GM23338 (cell line): ENCODE measurements around the gene SELENBP1. TPM values are rescaled to one million over a fixed set of nuclear protein-coding genes. Genes with fewer than 3 reads are reported as not detected.
A peak's percentile ranks its signal among the peaks of the same experiment; 100 is the strongest.

Source experiments
- ATAC-seq: fragments of 200-7000 bp; cut with Tn5 transposase; 3 replicates; pipeline ENCODE4 v1.9.1; 2020
- DNase-seq: peaks from one replicate; pipeline ENCODE4 v3.0.0-alpha.2; 2015; ENCODE audit warnings: low spot score
- H2AFZ ChIP-seq: fragments of 200-600 bp; sonication (generic); 2 replicates; pipeline ENCODE4 v1.8.0; 2016; ENCODE audit warnings: antibody characterized with exemption, mild to moderate bottlenecking, moderate library complexity
- H3F3A ChIP-seq: fragments of 200-600 bp; sonication (generic); replicated peaks from 2 replicates; pipeline ENCODE4 v1.8.0; 2017; ENCODE audit warnings: antibody characterized with exemption, mixed run types, low read depth
- H3K27ac ChIP-seq: fragments of 200-600 bp; sonication (generic); 2 replicates; pipeline ENCODE4 v1.6.1; 2016; ENCODE audit warnings: low read depth
- H3K27me3 ChIP-seq: fragments of 200-600 bp; sonication (generic); 2 replicates; pipeline ENCODE4 v1.8.0; 2016; ENCODE audit warnings: mild to moderate bottlenecking, mixed run types, moderate library complexity; ENCODE audit not compliant: insufficient read depth
- H3K36me3 ChIP-seq: fragments of 200-600 bp; sonication (generic); 2 replicates; pipeline ENCODE4 v1.8.0; 2016; ENCODE audit warnings: mild to moderate bottlenecking; ENCODE audit not compliant: insufficient read depth
- H3K4me1 ChIP-seq: fragments of 200-600 bp; sonication (generic); 2 replicates; pipeline ENCODE4 v1.8.0; 2016; ENCODE audit warnings: mild to moderate bottlenecking, moderate library complexity; ENCODE audit not compliant: insufficient read depth
- H3K4me2 ChIP-seq: fragments of 200-600 bp; sonication (generic); 2 replicates; pipeline ENCODE4 v1.7.1; 2017; ENCODE audit warnings: mixed run types
- H3K4me3 ChIP-seq: fragments of 200-600 bp; sonication (generic); 2 replicates; pipeline ENCODE4 v1.6.1; 2016; ENCODE audit warnings: mixed run types
- H3K79me2 ChIP-seq: fragments of 200-600 bp; sonication (generic); replicated peaks from 2 replicates; pipeline ENCODE4 v1.8.0; 2017; ENCODE audit warnings: mild to moderate bottlenecking; ENCODE audit not compliant: insufficient read depth
- H3K9me2 ChIP-seq: fragments of 200-600 bp; sonication (generic); 2 replicates; pipeline ENCODE4 v1.8.0; 2017; ENCODE audit not compliant: insufficient read depth
- H4K20me1 ChIP-seq: fragments of 200-600 bp; sonication (generic); replicated peaks from 2 replicates; pipeline ENCODE4 v1.8.0; 2017; ENCODE audit warnings: mild to moderate bottlenecking; ENCODE audit not compliant: insufficient read depth
- H3K27ac Mint-ChIP-seq: 2 replicates; pipeline ENCODE4 v1.8.0; 2020; ENCODE audit warnings: inconsistent platforms, mild to moderate bottlenecking, moderate library complexity, mixed read lengths
- H3K27me3 Mint-ChIP-seq: 3 replicates; pipeline ENCODE4 v1.8.0; 2022; ENCODE audit warnings: low read depth, mild to moderate bottlenecking, moderate library complexity, mixed read lengths, inconsistent platforms; ENCODE audit not compliant: insufficient read depth, poor library complexity
- H3K36me3 Mint-ChIP-seq: 3 replicates; pipeline ENCODE4 v1.8.0; 2021; ENCODE audit warnings: low read depth, mild to moderate bottlenecking, inconsistent platforms, moderate library complexity, mixed read lengths
- H3K4me1 Mint-ChIP-seq: 3 replicates; pipeline ENCODE4 v1.8.0; 2020; ENCODE audit warnings: mild to moderate bottlenecking, inconsistent platforms, mixed read lengths
- H3K4me3 Mint-ChIP-seq: 3 replicates; pipeline ENCODE4 v1.8.0; 2021; ENCODE audit warnings: moderate library complexity, mild to moderate bottlenecking, inconsistent platforms, mixed read lengths
- H3K9me3 Mint-ChIP-seq: 3 replicates; pipeline ENCODE4 v1.8.0; 2020; ENCODE audit warnings: moderate library complexity, mild to moderate bottlenecking, inconsistent platforms, mixed read lengths
- CREB1 ChIP-seq: fragments of 250-450 bp; sonication (Bioruptor Pico); IDR thresholded peaks from 2 replicates; pipeline ENCODE4 v1.5.0; 2020; ENCODE audit warnings: low read depth, mild to moderate bottlenecking, moderate library complexity
- ETS1 ChIP-seq: IDR thresholded peaks from 2 replicates; pipeline ENCODE4 v1.6.1; 2016; ENCODE audit warnings: antibody characterized with exemption
- EZH2 ChIP-seq: fragments of 200-600 bp; sonication (generic); IDR thresholded peaks from one replicate; pipeline ENCODE4 v1.8.0; 2017; ENCODE audit warnings: antibody characterized with exemption, mild to moderate bottlenecking, low read depth; ENCODE audit not compliant: unreplicated experiment
- EZH2phosphoT487 ChIP-seq: fragments of 200-600 bp; sonication (generic); IDR thresholded peaks from one replicate; pipeline ENCODE4 v1.8.1; 2018; ENCODE audit warnings: antibody characterized with exemption; ENCODE audit not compliant: unreplicated experiment
- JUNB ChIP-seq: IDR thresholded peaks from one replicate; pipeline ENCODE4 v1.6.1; 2016; ENCODE audit warnings: antibody characterized with exemption; ENCODE audit not compliant: unreplicated experiment
- NANOG ChIP-seq: IDR thresholded peaks from 2 replicates; pipeline ENCODE4 v1.6.1; 2016; ENCODE audit warnings: antibody characterized with exemption, borderline replicate concordance
- POLR2AphosphoS5 ChIP-seq: IDR thresholded peaks from 2 replicates; pipeline ENCODE4 v1.6.1; 2016; ENCODE audit warnings: antibody characterized with exemption, low read depth
- STAT1 ChIP-seq: IDR thresholded peaks from one replicate; pipeline ENCODE4 v1.6.1; 2016; ENCODE audit warnings: antibody characterized with exemption; ENCODE audit not compliant: unreplicated experiment
- ZNF114 ChIP-seq: fragments of 250-450 bp; sonication (Bioruptor Pico); IDR thresholded peaks from 2 replicates; pipeline ENCODE4 v1.5.0; 2020; ENCODE audit warnings: mild to moderate bottlenecking, moderate library complexity
- ZNF331 ChIP-seq: fragments of 250-450 bp; sonication (Bioruptor Pico); IDR thresholded peaks from 2 replicates; pipeline ENCODE4 v1.5.0; 2020; ENCODE audit warnings: low read depth, mild to moderate bottlenecking, moderate library complexity
- polyA plus RNA-seq: library from polyadenylated mRNA; unstranded; fragments of >200 nt; fragmentation: Nextera tagmentation; extraction: Ambion mirVana; gene quantifications from 2 replicates; pipeline ENCODE4 v1.2.1, GENCODE V29; 2016
- total RNA-seq: library from RNA; depleted of rRNA; stranded (reverse); fragments of >200 nt; shearing (Covaris generic); gene quantifications from 2 replicates; pipeline ENCODE4 v1.2.3, GENCODE V29; 2014
- TF ChIP-seq, protein P1 (sequence below), 2 experiments: fragments of 200-600 bp in 1 of 2; sonication (generic) in 1 of 2; conservative IDR thresholded peaks; 2 replicates each; pipeline versions ENCODE4 v1.5.1 to v1.6.1; 2016 to 2017; ENCODE audit warnings: antibody characterized with exemption in 2 of 2, low read depth in 2 of 2, mild to moderate bottlenecking in 2 of 2, moderate library complexity in 1 of 2
- TF ChIP-seq, protein P2 (sequence below): IDR thresholded peaks from one replicate; pipeline ENCODE4 v1.6.1; 2018; ENCODE audit warnings: antibody characterized with exemption; ENCODE audit not compliant: unreplicated experiment

SELENBP1 gene
- total and polyA plus RNA-seq, 2 experiments from 2014 or later: 10.7 to 13.4 TPM

GRCh38 chr1:151346769-151347522, 25.6 kb downstream of the SELENBP1 start, which contains the start of gene RFX5 (continued):
- TF ChIP-seq CREB1 (CRISPR knock-in tag) (peak; percentile 93), POLR2AphosphoS5 (peak; percentile 59; the same call in 1 of the 2 replicates), ETS1 (0 out of 2 replicates have a peak, but pooled peaks have one; percentile 38)

- H2AFZ ChIP-seq: no peak overlapping the region
- no peak for TF ChIP-seq POLR2AphosphoS5
- TF ChIP-seq STAT1: no peak
- H4K20me1 ChIP-seq: no peaks in the 10 kb centered on the region; the same call in 1 of the 2 replicates
- peaks cover 10% of the 10 kb centered on the region; the same call in 1 of the 2 replicates for H3K36me3 ChIP-seq
- H3K27ac ChIP-seq: peak overlapping the region; percentile 99
- peak overlapping the region; percentile 95 for H3K4me2 ChIP-seq
- ATAC-seq (no peak), DNase-seq (peak; percentile 3)
- peaks cover 16% of the 10 kb centered on the region for H3K79me2 ChIP-seq
- Mint-ChIP-seq H3K27ac (peak overlapping the region; percentile 100), H3K4me3 (peak overlapping the region; percentile 87), H3K27me3 (peaks cover 19% of the 10 kb centered on the region), H3K9me3 (peaks cover 13% of the 10 kb centered on the region), H3K36me3 (peaks cover 49% of the 10 kb centered on the region), H3K4me1 (peaks cover 20% of the 10 kb centered on the region)
- H3K9me2 ChIP-seq: no peaks in the 10 kb centered on the region
- peaks cover 17% of the 10 kb centered on the region; the same call in 1 of the 2 replicates for H3F3A ChIP-seq
- H3K4me1 ChIP-seq: peaks cover 18% of the 10 kb centered on the region
- no peaks in the 10 kb centered on the region for H3K27me3 ChIP-seq
- peak overlapping the region; percentile 83 for H3K4me3 ChIP-seq
Measured at GRCh38 chr1:151346082-151346768, 26.3 kb downstream of the SELENBP1 start.

- H3F3A ChIP-seq: peaks cover 17% of the 10 kb centered on the region; the same call in 1 of the 2 replicates
- no peaks in the 10 kb centered on the region for H3K9me2 ChIP-seq
- H3K27ac Mint-ChIP-seq: no peak overlapping the region
- ATAC-seq (no peak), DNase-seq (no peak)
- no peak overlapping the region for H3K27ac ChIP-seq
- H4K20me1 ChIP-seq: no peaks in the 10 kb centered on the region; the same call in 1 of the 2 replicates
- peaks cover 43% of the 10 kb centered on the region for H3K36me3 Mint-ChIP-seq
- no peaks in the 10 kb centered on the region for H3K27me3 ChIP-seq
- H3K36me3 ChIP-seq: peaks cover 10% of the 10 kb centered on the region; the same call in 1 of the 2 replicates
- no peak overlapping the region for H3K4me3 Mint-ChIP-seq
- H3K4me1 Mint-ChIP-seq: peaks cover 26% of the 10 kb centered on the region
- H3K4me1 ChIP-seq: peaks cover 18% of the 10 kb centered on the region
- H3K27me3 Mint-ChIP-seq: peaks cover 17% of the 10 kb centered on the region
- H3K79me2 ChIP-seq: peaks cover 16% of the 10 kb centered on the region
- no peak overlapping the region for H3K4me3 ChIP-seq
- no peak overlapping the region for H2AFZ ChIP-seq
- H3K4me2 ChIP-seq: no peak overlapping the region
- no peaks in the 10 kb centered on the region; the same call in 2 of the 3 replicates for H3K9me3 Mint-ChIP-seq
- TF ChIP-seq EZH2: no peak
- TF ChIP-seq, protein P1, sequence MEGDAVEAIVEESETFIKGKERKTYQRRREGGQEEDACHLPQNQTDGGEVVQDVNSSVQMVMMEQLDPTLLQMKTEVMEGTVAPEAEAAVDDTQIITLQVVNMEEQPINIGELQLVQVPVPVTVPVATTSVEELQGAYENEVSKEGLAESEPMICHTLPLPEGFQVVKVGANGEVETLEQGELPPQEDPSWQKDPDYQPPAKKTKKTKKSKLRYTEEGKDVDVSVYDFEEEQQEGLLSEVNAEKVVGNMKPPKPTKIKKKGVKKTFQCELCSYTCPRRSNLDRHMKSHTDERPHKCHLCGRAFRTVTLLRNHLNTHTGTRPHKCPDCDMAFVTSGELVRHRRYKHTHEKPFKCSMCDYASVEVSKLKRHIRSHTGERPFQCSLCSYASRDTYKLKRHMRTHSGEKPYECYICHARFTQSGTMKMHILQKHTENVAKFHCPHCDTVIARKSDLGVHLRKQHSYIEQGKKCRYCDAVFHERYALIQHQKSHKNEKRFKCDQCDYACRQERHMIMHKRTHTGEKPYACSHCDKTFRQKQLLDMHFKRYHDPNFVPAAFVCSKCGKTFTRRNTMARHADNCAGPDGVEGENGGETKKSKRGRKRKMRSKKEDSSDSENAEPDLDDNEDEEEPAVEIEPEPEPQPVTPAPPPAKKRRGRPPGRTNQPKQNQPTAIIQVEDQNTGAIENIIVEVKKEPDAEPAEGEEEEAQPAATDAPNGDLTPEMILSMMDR (conservative IDR thresholded peaks at IDR 0.05; ENCODE audit: low read depth in 2 of 2): no peak
- TF ChIP-seq ZNF114 (CRISPR knock-in tag): no peak
- no peak for TF ChIP-seq JUNB
- TF ChIP-seq ETS1: no peak
- TF ChIP-seq NANOG: no peak
- TF ChIP-seq STAT1: no peak
- no peak for TF ChIP-seq ZNF331 (CRISPR knock-in tag)
- TF ChIP-seq, protein P2, sequence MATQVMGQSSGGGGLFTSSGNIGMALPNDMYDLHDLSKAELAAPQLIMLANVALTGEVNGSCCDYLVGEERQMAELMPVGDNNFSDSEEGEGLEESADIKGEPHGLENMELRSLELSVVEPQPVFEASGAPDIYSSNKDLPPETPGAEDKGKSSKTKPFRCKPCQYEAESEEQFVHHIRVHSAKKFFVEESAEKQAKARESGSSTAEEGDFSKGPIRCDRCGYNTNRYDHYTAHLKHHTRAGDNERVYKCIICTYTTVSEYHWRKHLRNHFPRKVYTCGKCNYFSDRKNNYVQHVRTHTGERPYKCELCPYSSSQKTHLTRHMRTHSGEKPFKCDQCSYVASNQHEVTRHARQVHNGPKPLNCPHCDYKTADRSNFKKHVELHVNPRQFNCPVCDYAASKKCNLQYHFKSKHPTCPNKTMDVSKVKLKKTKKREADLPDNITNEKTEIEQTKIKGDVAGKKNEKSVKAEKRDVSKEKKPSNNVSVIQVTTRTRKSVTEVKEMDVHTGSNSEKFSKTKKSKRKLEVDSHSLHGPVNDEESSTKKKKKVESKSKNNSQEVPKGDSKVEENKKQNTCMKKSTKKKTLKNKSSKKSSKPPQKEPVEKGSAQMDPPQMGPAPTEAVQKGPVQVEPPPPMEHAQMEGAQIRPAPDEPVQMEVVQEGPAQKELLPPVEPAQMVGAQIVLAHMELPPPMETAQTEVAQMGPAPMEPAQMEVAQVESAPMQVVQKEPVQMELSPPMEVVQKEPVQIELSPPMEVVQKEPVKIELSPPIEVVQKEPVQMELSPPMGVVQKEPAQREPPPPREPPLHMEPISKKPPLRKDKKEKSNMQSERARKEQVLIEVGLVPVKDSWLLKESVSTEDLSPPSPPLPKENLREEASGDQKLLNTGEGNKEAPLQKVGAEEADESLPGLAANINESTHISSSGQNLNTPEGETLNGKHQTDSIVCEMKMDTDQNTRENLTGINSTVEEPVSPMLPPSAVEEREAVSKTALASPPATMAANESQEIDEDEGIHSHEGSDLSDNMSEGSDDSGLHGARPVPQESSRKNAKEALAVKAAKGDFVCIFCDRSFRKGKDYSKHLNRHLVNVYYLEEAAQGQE: no peak
- TF ChIP-seq EZH2phosphoT487: no peak
- no peak for TF ChIP-seq POLR2AphosphoS5
Measured at GRCh38 chr1:151344291-151344690, 28.2 kb downstream of the SELENBP1 start.
